ENCODE measurements around the gene TUBG2. TPM values are rescaled to one million over a fixed set of nuclear protein-coding genes. Genes with fewer than 3 reads are reported as not detected.

TUBG2 gene
- total RNA-seq, 1 donor from 2014 or later, result 22.1 TPM

- TF ChIP-seq, protein P1, sequence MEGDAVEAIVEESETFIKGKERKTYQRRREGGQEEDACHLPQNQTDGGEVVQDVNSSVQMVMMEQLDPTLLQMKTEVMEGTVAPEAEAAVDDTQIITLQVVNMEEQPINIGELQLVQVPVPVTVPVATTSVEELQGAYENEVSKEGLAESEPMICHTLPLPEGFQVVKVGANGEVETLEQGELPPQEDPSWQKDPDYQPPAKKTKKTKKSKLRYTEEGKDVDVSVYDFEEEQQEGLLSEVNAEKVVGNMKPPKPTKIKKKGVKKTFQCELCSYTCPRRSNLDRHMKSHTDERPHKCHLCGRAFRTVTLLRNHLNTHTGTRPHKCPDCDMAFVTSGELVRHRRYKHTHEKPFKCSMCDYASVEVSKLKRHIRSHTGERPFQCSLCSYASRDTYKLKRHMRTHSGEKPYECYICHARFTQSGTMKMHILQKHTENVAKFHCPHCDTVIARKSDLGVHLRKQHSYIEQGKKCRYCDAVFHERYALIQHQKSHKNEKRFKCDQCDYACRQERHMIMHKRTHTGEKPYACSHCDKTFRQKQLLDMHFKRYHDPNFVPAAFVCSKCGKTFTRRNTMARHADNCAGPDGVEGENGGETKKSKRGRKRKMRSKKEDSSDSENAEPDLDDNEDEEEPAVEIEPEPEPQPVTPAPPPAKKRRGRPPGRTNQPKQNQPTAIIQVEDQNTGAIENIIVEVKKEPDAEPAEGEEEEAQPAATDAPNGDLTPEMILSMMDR (IDR thresholded peaks at IDR 0.05; ENCODE audit: partially characterized antibody, unreplicated experiment), result no peak
- peaks cover 4% of the 10 kb centered on the region for H3K4me1 Mint-ChIP-seq (ENCODE audit: low read depth, unreplicated experiment)
- no peak overlapping the region for H3K4me3 Mint-ChIP-seq (ENCODE audit: unreplicated experiment)
- H3K27ac Mint-ChIP-seq (ENCODE audit: unreplicated experiment), result no peak overlapping the region
- peaks cover 2% of the 10 kb centered on the region for H3K9me3 Mint-ChIP-seq (ENCODE audit: unreplicated experiment)
- no peaks in the 10 kb centered on the region for H3K36me3 Mint-ChIP-seq (ENCODE audit: unreplicated experiment)
- H3K27me3 Mint-ChIP-seq (ENCODE audit: unreplicated experiment), result peaks cover 15% of the 10 kb centered on the region
- DNase-seq, result no peak
These were observed 8.2 kb downstream of the TUBG2 start for GRCh38 chr17:42667088-42667951.

DNA sequence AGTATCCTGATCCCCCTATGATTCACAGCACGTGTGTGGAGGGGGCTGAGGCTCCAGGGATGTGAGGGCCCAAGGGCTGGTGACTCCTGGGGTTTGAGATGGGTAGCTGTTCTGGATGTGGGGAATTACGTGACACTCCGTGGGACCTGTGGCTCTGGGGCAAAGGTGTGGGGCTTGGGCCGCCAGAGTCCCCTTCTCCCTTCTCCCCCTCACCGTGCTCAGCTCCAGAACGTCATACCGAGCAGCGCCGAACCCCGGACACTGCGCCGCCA lies 10.6 kb downstream of the TUBG2 start:
- H3K9me3 Mint-ChIP-seq (ENCODE audit: unreplicated experiment), result peaks cover 5% of the 10 kb centered on the region
- no peak overlapping the region for H3K4me3 Mint-ChIP-seq (ENCODE audit: unreplicated experiment)
- TF ChIP-seq, protein P1 (IDR thresholded peaks at IDR 0.05; ENCODE audit: partially characterized antibody, unreplicated experiment), result no peak
- peaks cover 4% of the 10 kb centered on the region for H3K4me1 Mint-ChIP-seq (ENCODE audit: low read depth, unreplicated experiment)
- H3K36me3 Mint-ChIP-seq (ENCODE audit: unreplicated experiment), result no peaks in the 10 kb centered on the region
- no peak for DNase-seq
- no peak overlapping the region for H3K27ac Mint-ChIP-seq (ENCODE audit: unreplicated experiment)
- peaks cover 18% of the 10 kb centered on the region for H3K27me3 Mint-ChIP-seq (ENCODE audit: unreplicated experiment)

GRCh38 chr17:42669977-42670788 lies 11.1 kb downstream of the TUBG2 start:
- Mint-ChIP-seq H3K27me3 (ENCODE audit: unreplicated experiment) (peaks cover 19% of the 10 kb centered on the region), H3K36me3 (ENCODE audit: unreplicated experiment) (no peaks in the 10 kb centered on the region), H3K27ac (ENCODE audit: unreplicated experiment) (no peak overlapping the region), H3K9me3 (ENCODE audit: unreplicated experiment) (peaks cover 7% of the 10 kb centered on the region), H3K4me3 (ENCODE audit: unreplicated experiment) (peak overlapping the region; percentile 20), H3K4me1 (ENCODE audit: low read depth, unreplicated experiment) (peaks cover 6% of the 10 kb centered on the region)
- peak; percentile 54 for DNase-seq
- TF ChIP-seq, protein P1 (IDR thresholded peaks at IDR 0.05; ENCODE audit: partially characterized antibody, unreplicated experiment), result no peak

- peaks cover 19% of the 10 kb centered on the region for H3K27me3 Mint-ChIP-seq (ENCODE audit: unreplicated experiment)
- peaks cover 6% of the 10 kb centered on the region for H3K4me1 Mint-ChIP-seq (ENCODE audit: low read depth, unreplicated experiment)
- TF ChIP-seq, protein P1 (IDR thresholded peaks at IDR 0.05; ENCODE audit: partially characterized antibody, unreplicated experiment), result no peak
- H3K9me3 Mint-ChIP-seq (ENCODE audit: unreplicated experiment), result peaks cover 7% of the 10 kb centered on the region
- no peak overlapping the region for H3K27ac Mint-ChIP-seq (ENCODE audit: unreplicated experiment)
- no peaks in the 10 kb centered on the region for H3K36me3 Mint-ChIP-seq (ENCODE audit: unreplicated experiment)
- no peak for DNase-seq
- H3K4me3 Mint-ChIP-seq (ENCODE audit: unreplicated experiment), result peak overlapping the region; percentile 74
These were observed 11.9 kb downstream of the TUBG2 start for GRCh38 chr17:42670789-42671657.
